Erythroblast (primary cell): Measurements from ENCODE around the gene PRKAR2B.
"Not testable (repeated sequence)": the region's sequence is repeated elsewhere in the genome, so short reads cannot be mapped to it uniquely, and the experiment has no call there.

Experiments
- DNase-seq, 2 experiments: peaks; one replicate each; lab custom pipeline; 2025; lab: John Stamatoyannopoulos, UW
- GATA1 ChIP-seq: IDR thresholded peaks from 2 replicates; pipeline ENCODE4 v1.6.1; 2011; ENCODE audit warnings: low read depth, mild to moderate bottlenecking, control low read depth, low read length, moderate library complexity
- POLR2A ChIP-seq: IDR thresholded peaks from 2 replicates; pipeline ENCODE4 v1.6.1; 2011; ENCODE audit warnings: mild to moderate bottlenecking, low read length

The PRKAR2B gene

GRCh38 chr7:107119376-107120105 lies 75.0 kb downstream of the PRKAR2B start:
- no peak for TF ChIP-seq POLR2A
- TF ChIP-seq GATA1: no peak
- no peak for DNase-seq

- no peak for TF ChIP-seq GATA1
- TF ChIP-seq POLR2A: no peak
- no peak for DNase-seq
These were observed 78.0 kb downstream of the PRKAR2B start for GRCh38 chr7:107122486-107122911.

GRCh38 chr7:107123392-107123791 lies 78.9 kb downstream of the PRKAR2B start:
- DNase-seq: no peak
- TF ChIP-seq POLR2A: no peak
- TF ChIP-seq GATA1: no peak

GRCh38 chr7:107125475-107125874 lies 81.0 kb downstream of the PRKAR2B start:
- TF ChIP-seq GATA1 (no peak), POLR2A (no peak)
- no peak for DNase-seq

- TF ChIP-seq POLR2A: no peak
- TF ChIP-seq GATA1: no peak
- no peak for DNase-seq
These were observed 83.7 kb downstream of the PRKAR2B start for GRCh38 chr7:107128217-107128616.

GRCh38 chr7:107128748-107129147 lies 84.2 kb downstream of the PRKAR2B start:
- no peak for TF ChIP-seq GATA1
- TF ChIP-seq POLR2A: no peak
- no peak for DNase-seq

- DNase-seq: peak; percentile 26 to 36
- TF ChIP-seq GATA1: no peak
- TF ChIP-seq POLR2A: no peak
These were observed 86.1 kb downstream of the PRKAR2B start for GRCh38 chr7:107130487-107131220.

- DNase-seq: no peak
- TF ChIP-seq GATA1 (no peak), POLR2A (no peak)
These were observed 88.9 kb downstream of the PRKAR2B start for GRCh38 chr7:107133396-107133795.

- DNase-seq: no peak
- TF ChIP-seq GATA1: no peak
- TF ChIP-seq POLR2A: no peak
These were observed 94.4 kb downstream of the PRKAR2B start for GRCh38 chr7:107138696-107139420.

- DNase-seq: not testable (repeated sequence)
These were observed 99.4 kb downstream of the PRKAR2B start for GRCh38 chr7:107143875-107144274.

- DNase-seq: no peak
- TF ChIP-seq GATA1 (no peak), POLR2A (no peak)
These were observed 100.7 kb downstream of the PRKAR2B start for GRCh38 chr7:107145067-107145838.

GRCh38 chr7:107147464-107148393 lies 103.2 kb downstream of the PRKAR2B start:
- TF ChIP-seq GATA1 (no peak), POLR2A (no peak)
- DNase-seq: peak; percentile 45 to 69

GRCh38 chr7:107148721-107149120 lies 104.2 kb downstream of the PRKAR2B start:
- TF ChIP-seq POLR2A (no peak), GATA1 (no peak)
- DNase-seq: no peak
